Measurements from ENCODE around the gene TAF3. TPM values are rescaled to one million over a fixed set of nuclear protein-coding genes. Genes with fewer than 3 reads are reported as not detected.

Gene TAF3
- total RNA-seq, 1 donor = 3.9 TPM

DNA sequence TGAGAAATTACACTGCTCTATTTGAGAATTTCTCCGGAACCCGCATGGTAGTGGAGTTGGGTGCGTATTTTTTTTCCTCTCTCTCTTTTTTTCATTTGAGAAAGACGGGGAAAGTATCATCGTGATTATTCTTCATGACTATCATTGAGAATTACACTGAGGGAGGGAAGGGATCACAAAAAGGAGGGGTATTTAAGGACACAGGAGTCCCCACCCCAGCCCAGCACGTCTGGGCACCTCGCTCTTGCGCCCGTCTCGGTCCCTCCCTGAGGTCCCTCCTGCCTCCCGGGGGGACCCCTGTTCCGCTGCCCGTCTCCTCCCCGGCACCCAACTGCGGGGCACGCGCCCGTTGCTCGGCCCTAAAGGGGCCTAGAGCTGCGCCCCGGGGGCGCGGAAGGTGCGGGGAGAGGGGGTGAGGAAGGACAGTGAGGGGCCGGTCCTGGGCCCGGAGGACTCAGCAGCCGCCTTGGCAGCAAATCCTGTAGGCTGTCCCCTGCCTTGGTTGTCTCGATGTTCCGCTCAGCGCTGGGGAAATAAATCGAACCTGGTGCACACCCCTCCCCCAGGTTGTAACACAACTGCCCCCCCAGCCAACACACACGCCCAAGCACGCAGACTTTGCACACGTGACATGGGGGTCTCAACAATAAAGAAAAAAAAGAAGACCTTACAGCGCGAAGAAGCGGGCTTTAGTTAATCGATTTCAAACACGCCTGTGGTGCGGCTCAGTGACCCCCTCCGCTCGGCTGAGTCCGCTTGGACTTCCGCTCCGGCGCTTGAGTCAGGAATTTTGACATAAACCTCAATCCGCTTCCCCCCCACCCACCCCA lies 217.6 kb downstream of the TAF3 start:
- DNase-seq (ENCODE audit: low read depth) = no peak
- TF ChIP-seq, protein P1, sequence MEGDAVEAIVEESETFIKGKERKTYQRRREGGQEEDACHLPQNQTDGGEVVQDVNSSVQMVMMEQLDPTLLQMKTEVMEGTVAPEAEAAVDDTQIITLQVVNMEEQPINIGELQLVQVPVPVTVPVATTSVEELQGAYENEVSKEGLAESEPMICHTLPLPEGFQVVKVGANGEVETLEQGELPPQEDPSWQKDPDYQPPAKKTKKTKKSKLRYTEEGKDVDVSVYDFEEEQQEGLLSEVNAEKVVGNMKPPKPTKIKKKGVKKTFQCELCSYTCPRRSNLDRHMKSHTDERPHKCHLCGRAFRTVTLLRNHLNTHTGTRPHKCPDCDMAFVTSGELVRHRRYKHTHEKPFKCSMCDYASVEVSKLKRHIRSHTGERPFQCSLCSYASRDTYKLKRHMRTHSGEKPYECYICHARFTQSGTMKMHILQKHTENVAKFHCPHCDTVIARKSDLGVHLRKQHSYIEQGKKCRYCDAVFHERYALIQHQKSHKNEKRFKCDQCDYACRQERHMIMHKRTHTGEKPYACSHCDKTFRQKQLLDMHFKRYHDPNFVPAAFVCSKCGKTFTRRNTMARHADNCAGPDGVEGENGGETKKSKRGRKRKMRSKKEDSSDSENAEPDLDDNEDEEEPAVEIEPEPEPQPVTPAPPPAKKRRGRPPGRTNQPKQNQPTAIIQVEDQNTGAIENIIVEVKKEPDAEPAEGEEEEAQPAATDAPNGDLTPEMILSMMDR (IDR thresholded peaks at IDR 0.05; ENCODE audit: insufficient read depth, low read length) = no peak

DNA sequence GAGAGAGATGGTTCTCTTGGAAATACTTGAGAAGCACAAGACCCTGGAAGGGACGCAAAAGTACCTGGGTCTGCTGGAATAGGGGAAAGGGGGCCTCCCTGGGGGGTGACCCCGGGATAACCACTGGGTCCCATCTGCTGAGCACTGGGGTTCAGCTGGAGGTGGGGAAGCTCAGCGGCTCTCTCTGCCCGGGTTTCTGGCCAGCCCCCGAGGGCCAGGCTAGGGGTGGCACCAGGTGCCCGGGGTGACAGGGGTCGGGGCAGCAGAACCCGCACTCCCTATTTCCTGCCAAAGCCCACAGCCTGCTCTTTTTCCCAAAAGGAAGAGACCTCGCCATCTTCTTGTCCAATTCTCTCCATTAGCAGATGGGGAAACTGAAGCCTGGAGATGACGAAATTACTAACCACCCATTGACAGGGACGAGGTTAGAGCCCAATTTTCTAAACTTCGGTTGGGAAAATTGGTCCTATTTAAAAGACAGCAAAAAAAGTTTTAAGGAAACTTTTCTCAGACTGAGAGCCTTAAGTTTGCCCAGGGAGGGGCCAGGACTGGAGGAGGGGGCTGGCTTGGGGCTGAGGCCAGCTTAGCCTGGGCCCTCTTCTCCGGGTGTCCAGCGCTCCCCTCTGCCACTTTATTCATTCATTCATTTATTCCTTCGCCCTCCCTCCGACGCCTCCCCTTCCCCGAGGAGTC lies 218.3 kb downstream of the TAF3 start:
- H3K4me3 ChIP-seq (ENCODE audit: low read depth, low read length) = no peak overlapping the region
- TF ChIP-seq, protein P1 (IDR thresholded peaks at IDR 0.05; ENCODE audit: insufficient read depth, low read length) = no peak
- DNase-seq (ENCODE audit: low read depth) = no peak

More for the DNA sequence above, 217.6 kb downstream of the TAF3 start:
- no peak overlapping the region for H3K4me3 ChIP-seq (ENCODE audit: low read depth, low read length)

DNA sequence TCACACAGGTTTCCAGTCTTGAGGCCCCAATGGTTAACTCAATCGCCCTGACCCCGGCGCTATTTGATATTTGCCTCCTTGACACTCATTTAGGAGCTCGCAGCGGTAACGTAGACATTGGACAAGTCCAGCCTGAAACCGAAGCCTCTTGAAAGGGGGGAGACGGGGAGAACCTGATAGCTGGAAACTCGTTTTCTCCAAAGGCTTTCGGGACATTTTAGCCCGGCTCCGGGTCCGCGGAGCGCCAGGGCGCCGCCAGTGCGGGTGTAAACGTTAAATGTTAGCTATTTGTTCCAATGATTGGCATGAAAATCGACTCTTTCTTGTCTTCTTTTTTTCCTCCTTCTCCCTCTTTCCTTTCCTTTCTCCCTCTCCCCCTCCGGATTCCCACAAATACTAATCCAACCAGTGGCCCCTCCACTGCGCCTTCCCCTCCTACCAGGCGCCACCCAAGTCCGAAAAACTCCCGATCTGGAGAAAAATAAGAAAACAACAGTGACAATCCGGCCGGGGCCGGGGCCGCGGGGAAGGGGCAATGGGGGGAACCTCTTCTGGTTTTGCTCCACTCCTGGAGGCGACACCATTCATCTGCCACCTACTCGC lies 219.0 kb downstream of the TAF3 start:
- H3K4me3 ChIP-seq (ENCODE audit: low read depth, low read length) = no peak overlapping the region
- DNase-seq (ENCODE audit: low read depth) = no peak
- TF ChIP-seq, protein P1 (IDR thresholded peaks at IDR 0.05; ENCODE audit: insufficient read depth, low read length) = no peak

DNA sequence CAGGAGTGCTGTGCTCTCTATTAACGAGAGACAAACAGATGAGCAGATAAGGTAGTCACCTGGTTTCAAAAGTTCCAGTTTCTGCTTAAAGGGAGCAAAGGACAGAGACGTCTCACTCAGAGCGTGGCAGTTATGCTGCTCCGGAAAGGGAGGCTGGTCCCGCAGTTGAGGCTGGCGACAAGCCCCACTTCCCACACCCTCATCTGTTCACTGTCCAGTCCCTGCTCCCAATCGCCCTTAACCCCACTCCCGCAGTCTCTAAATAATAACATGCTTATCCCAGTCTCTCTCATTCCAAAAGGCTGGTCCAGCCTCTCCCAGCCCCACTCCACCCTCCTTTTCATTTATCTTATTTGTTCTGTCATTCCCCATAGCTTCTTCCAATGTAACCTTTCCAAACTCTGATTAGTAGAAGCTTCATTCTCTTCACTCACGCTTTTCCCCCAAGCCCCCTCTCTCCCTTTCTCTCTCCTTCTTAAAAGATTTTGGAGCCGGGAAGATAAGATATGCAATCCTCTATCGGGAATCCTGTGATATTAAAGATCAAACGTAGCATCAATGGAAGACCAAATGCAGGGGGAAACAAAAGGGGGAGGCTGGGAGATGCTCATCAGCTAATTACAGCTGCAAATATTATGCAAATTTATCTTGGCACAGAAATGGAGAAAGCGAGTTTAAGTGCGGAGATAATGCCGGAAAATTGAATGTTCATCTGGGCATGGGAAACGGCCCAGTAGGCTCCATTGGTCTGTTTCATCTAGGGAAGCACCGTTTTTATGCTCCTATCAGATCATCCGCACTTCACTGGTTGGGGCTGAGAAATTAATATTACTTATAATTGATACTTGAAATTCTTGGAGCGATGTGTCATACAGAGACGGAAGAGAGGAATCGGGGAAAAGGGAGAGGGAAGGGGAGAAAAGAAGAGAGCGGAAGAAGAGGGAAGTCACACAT lies 219.9 kb downstream of the TAF3 start:
- DNase-seq (ENCODE audit: low read depth) = no peak
- no peak overlapping the region for H3K4me3 ChIP-seq (ENCODE audit: low read depth, low read length)
- TF ChIP-seq, protein P1 (IDR thresholded peaks at IDR 0.05; ENCODE audit: insufficient read depth, low read length) = no peak

DNA sequence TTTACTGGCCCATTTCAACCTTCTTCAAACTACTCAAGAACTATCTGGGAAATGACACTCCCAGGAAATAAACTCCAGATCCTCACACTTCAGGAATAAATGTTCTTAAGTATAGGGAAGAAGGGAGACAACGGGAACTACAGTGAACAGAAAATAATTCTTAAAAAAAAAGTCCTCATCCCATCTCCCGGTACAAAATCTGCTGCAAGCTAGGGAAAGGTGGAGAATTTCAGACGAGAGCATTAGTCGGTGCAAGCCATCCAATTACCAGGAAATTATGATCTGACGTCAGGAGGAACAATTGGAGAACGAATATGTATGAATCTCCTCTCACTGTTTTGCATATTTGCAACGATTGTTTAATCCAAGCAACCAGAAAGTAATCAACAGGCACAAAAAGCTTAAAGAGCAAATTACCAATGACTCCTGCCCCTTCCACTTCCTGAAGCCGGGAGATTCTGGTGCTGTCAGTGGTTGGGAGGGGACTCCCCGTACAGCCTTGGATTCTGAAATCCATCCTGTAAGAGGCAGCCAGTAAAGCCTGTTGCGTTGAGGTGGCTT lies 221.1 kb downstream of the TAF3 start:
- DNase-seq (ENCODE audit: low read depth) = no peak
- TF ChIP-seq, protein P1 (IDR thresholded peaks at IDR 0.05; ENCODE audit: insufficient read depth, low read length) = no peak
- H3K4me3 ChIP-seq (ENCODE audit: low read depth, low read length) = no peak overlapping the region

DNA sequence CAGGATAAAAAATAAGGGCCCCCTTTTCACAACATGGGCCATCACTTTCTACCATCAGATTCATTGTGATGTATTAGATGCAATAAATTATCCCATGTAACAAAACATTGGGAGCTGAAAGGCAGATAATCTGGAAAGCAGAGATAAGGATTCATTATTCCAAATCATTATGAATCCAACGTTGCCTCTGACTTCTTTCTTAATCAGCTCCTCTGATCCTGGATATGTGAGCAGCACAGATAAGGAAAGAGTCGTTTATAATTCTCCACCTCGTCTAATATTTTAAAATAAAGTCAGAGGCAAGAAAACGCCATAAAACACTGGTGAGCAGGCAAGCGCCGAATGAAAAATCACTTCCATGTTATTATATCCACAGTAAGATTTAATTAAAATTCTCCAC lies 222.3 kb downstream of the TAF3 start:
- no peak for DNase-seq (ENCODE audit: low read depth)
- no peak overlapping the region for H3K4me3 ChIP-seq (ENCODE audit: low read depth, low read length)
- TF ChIP-seq, protein P1 (IDR thresholded peaks at IDR 0.05; ENCODE audit: insufficient read depth, low read length) = no peak
